Osteocyte (in vitro differentiated cells): ENCODE data around the gene CFAP45. TPM values are rescaled to one million over a fixed set of nuclear protein-coding genes. Genes with fewer than 3 reads are reported as not detected.

Source experiments
- DNase-seq: peaks from one replicate; pipeline ENCODE4 v3.0.0; 2021; ENCODE audit warnings: mixed read lengths; ENCODE audit not compliant: unreplicated experiment; ENCODE audit errors: extremely low spot score
- H3K27ac Mint-ChIP-seq: one replicate; pipeline ENCODE4 v1.8.0; 2021; ENCODE audit warnings: mild to moderate bottlenecking, mixed read lengths; ENCODE audit not compliant: unreplicated experiment
- H3K27me3 Mint-ChIP-seq: one replicate; pipeline ENCODE4 v1.8.0; 2021; ENCODE audit warnings: mixed read lengths; ENCODE audit not compliant: unreplicated experiment
- H3K36me3 Mint-ChIP-seq: one replicate; pipeline ENCODE4 v1.8.0; 2021; ENCODE audit warnings: mixed read lengths; ENCODE audit not compliant: unreplicated experiment
- H3K4me1 Mint-ChIP-seq: one replicate; pipeline ENCODE4 v1.8.0; 2021; ENCODE audit warnings: mixed read lengths; ENCODE audit not compliant: unreplicated experiment
- H3K4me3 Mint-ChIP-seq: one replicate; pipeline ENCODE4 v1.8.0; 2021; ENCODE audit warnings: mild to moderate bottlenecking, moderate library complexity, mixed read lengths; ENCODE audit not compliant: unreplicated experiment
- H3K9me3 Mint-ChIP-seq: one replicate; pipeline ENCODE4 v1.8.0; 2021; ENCODE audit warnings: mixed read lengths; ENCODE audit not compliant: unreplicated experiment
- CTCF ChIP-seq: fragments of 200-600 bp; sonication (generic); IDR thresholded peaks from 2 replicates; pipeline ENCODE4 v1.5.0; 2021; ENCODE audit warnings: antibody characterized with exemption, mild to moderate bottlenecking, moderate library complexity
- total RNA-seq: library from RNA; stranded (reverse); gene quantifications from 2 replicates; pipeline ENCODE4 v1.2.1, GENCODE V29; 2021

The CFAP45 gene
- total RNA-seq, 1 donor from 2014 or later = 0.83 TPM

- no peak for DNase-seq
- Mint-ChIP-seq H3K27ac (no peak overlapping the region), H3K27me3 (peaks cover 9% of the 10 kb centered on the region), H3K4me3 (no peak overlapping the region), H3K4me1 (no peaks in the 10 kb centered on the region), H3K36me3 (no peaks in the 10 kb centered on the region), H3K9me3 (no peaks in the 10 kb centered on the region)
- TF ChIP-seq CTCF = no peak
These were observed 32.6 kb upstream of the CFAP45 start for GRCh38 chr1:159932296-159933285.

GRCh38 chr1:159931795-159932173, 31.8 kb upstream of the CFAP45 start:
- Mint-ChIP-seq H3K4me3 (no peak overlapping the region), H3K9me3 (no peaks in the 10 kb centered on the region), H3K27me3 (peaks cover 9% of the 10 kb centered on the region), H3K4me1 (no peaks in the 10 kb centered on the region), H3K27ac (no peak overlapping the region), H3K36me3 (no peaks in the 10 kb centered on the region)
- TF ChIP-seq CTCF = no peak
- DNase-seq = no peak

DNA sequence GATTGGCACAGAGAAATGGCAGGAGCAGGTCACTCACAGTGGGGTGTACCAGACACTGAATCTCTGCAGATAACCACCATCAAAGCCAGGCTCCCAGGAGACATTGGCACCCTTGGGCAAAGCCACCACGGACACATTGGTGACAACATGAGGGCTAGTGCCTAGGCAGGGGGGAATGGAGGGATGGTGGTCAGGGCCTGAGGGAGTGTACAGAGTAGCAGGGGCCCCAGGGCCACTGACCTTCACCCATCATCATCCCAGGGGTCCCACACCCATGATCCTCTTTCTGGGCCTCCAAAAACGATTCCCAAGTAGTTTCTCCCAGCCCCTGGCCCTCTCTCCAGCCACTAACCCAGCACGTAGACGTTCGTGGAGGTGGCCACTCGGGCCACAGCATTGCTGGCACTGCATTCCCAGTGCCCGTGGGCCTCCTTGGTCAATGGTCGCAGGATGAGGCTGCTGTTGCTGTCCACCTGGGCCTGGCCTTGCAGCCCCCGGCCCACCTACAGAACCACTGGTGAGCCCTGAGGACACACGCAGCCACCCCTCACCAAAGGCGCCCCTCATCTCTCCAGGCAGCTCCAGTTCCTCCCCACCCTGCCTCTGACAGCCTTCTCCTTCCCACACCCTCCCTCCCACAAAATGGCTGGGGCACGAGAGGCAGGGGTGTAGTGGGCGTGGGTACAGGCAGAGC, 31.3 kb upstream of the CFAP45 start:
- no peak overlapping the region for H3K27ac Mint-ChIP-seq
- no peak for DNase-seq
- peaks cover 1% of the 10 kb centered on the region for H3K4me1 Mint-ChIP-seq
- H3K27me3 Mint-ChIP-seq = peaks cover 9% of the 10 kb centered on the region
- no peaks in the 10 kb centered on the region for H3K9me3 Mint-ChIP-seq
- no peaks in the 10 kb centered on the region for H3K36me3 Mint-ChIP-seq
- no peak overlapping the region for H3K4me3 Mint-ChIP-seq
- no peak for TF ChIP-seq CTCF

DNA sequence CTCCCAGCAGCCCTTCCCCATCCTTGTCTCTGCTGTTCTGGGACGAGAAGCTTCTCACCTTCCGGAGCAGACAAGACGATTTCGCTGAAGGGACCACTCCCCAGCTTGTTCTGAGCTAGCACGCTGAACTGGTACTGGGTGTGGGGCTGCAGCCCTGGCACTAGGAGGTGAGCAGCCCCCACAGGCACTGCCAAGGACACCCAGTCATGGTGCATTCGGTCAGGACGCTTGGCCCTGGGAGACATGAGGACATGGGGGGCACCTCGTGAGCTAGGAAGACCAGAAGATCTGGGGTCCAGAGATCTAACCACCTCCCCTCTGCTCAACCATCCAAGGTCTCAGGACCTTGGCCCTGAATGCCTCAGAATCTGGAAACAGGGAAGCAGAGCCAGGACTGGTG, 30.7 kb upstream of the CFAP45 start:
- Mint-ChIP-seq H3K36me3 (no peaks in the 10 kb centered on the region), H3K4me3 (no peak overlapping the region), H3K9me3 (no peaks in the 10 kb centered on the region), H3K27me3 (peaks cover 9% of the 10 kb centered on the region), H3K27ac (no peak overlapping the region), H3K4me1 (peaks cover 7% of the 10 kb centered on the region)
- DNase-seq = no peak
- TF ChIP-seq CTCF = no peak

DNA sequence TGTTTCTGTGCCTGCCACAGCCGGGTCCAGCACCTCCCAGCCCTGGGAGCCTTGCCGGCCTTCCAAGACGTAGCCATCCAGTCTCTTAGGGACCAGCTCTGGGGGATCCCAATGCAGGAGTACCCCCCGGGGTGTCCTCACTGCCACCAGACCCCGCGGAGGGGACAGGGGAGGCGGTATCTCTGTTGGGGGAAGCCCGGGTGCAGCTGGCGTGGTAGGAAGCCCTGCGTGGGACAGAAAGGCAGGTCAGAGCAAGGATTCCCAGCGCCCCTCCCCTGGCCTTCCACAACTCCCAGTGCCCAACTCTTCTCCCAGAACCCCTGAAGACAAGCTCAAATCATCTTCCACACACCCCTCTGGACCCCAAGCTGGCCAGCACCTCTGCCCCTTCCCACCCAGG, 30.3 kb upstream of the CFAP45 start:
- Mint-ChIP-seq H3K27ac (no peak overlapping the region), H3K36me3 (no peaks in the 10 kb centered on the region), H3K27me3 (peaks cover 5% of the 10 kb centered on the region), H3K4me1 (peaks cover 11% of the 10 kb centered on the region), H3K4me3 (no peak overlapping the region), H3K9me3 (no peaks in the 10 kb centered on the region)
- no peak for TF ChIP-seq CTCF
- no peak for DNase-seq
